Measurements from ENCODE around the gene CYBA.
A peak's percentile ranks its signal among the peaks of the same experiment; 100 is the strongest.

Gene CYBA

DNA sequence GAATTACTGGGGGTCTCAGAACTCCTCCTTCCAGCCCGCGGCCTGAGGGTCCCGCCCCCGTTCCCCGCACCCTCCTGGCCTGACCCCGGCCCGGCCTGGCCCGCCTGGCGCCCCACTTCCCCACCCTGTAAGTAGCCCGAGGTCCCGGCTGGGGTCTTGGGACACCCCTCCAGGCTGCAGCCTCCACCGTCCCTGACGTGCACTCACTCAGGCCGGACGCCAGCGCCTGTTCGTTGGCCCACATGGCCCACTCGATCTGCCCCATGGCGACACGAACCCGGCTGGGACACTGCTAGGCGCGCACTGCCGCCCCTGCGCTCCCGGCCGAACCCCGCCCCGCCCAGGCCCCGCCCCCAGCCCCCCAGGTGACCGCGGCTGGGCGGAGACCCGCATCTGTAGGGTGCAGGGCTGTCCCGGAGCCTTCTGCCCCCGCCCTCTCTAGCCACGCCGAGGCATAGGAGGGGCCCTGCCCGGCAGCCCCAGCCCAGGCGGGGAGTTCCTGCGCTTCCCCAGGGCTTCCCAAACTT, at the start of gene CYBA:
TSS of gene CYBA (minus strand) at position 305 of the 527 bp plus-strand sequence. CDS start at position 265, 40 bp downstream.
- peak within 1 kb of the TSS; percentile 92 for H3K4me3 Mint-ChIP-seq
- no peaks in the 10 kb centered on the region for H3K9me3 Mint-ChIP-seq
- H3K27me3 Mint-ChIP-seq, result no peaks in the 10 kb centered on the region
- peak within 1 kb of the TSS; percentile 93 for H3K27ac Mint-ChIP-seq
- peaks cover 28% of the 10 kb centered on the region for H3K4me1 Mint-ChIP-seq
- H3K36me3 Mint-ChIP-seq, result peaks cover 22% of the 10 kb centered on the region
- CTCF ChIA-PET, result no interaction called here
- DNase-seq, result peak; percentile 92

- H3K4me3 Mint-ChIP-seq, result peak overlapping the region; percentile 94
- H3K9me3 Mint-ChIP-seq, result no peaks in the 10 kb centered on the region
- peaks cover 65% of the 10 kb centered on the region for H3K36me3 Mint-ChIP-seq
- CTCF ChIA-PET, result interaction anchor here (0.8 to 2.6 kb wide), 3 partner anchors 15 to 129 kb away, joined by 3 to 7 read pairs (median 5); no protein-coding TSS in a partner anchor
- no peaks in the 10 kb centered on the region for H3K27me3 Mint-ChIP-seq
- H3K4me1 Mint-ChIP-seq, result peaks cover 58% of the 10 kb centered on the region
- H3K27ac Mint-ChIP-seq, result peak overlapping the region; percentile 99
- DNase-seq, result no peak
Measured at GRCh38 chr16:88700322-88700635, 49.4 kb upstream of the CYBA start.

- Mint-ChIP-seq H3K9me3 (no peaks in the 10 kb centered on the region), H3K4me1 (peaks cover 57% of the 10 kb centered on the region), H3K4me3 (no peak overlapping the region), H3K36me3 (peaks cover 61% of the 10 kb centered on the region), H3K27ac (no peak overlapping the region), H3K27me3 (no peaks in the 10 kb centered on the region)
- CTCF ChIA-PET, result no interaction called here
- DNase-seq, result no peak
Measured at GRCh38 chr16:88699180-88699579, 48.3 kb upstream of the CYBA start.

DNA sequence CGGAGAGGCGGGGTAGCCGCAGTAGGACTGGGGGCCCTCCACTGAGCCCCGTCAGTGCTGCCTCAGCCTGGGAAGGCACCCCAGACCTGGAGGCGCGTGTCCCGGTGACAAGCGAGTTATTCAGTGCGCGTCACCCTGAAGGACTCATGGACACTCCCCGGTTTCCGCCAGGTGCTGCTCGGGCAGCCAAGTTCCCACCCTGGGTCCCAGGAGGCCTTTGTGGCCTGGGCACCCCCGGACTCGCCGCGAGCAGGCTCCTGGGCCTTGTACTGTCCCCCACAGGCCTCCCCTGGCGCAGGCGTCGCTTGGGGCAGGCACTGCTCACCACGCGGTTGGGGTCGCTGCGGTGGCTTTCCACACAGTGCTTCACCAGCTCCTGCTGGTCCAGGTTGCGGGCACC, 47.8 kb upstream of the CYBA start:
- Mint-ChIP-seq H3K36me3 (peaks cover 56% of the 10 kb centered on the region), H3K4me3 (no peak overlapping the region), H3K9me3 (no peaks in the 10 kb centered on the region), H3K27ac (peak overlapping the region; percentile 71), H3K27me3 (no peaks in the 10 kb centered on the region), H3K4me1 (peaks cover 58% of the 10 kb centered on the region)
- CTCF ChIA-PET, result interaction anchor here (0.6 kb wide), 1 partner anchor 519 kb away, joined by 3 read pairs; the partner anchor contains the start of gene ZNF778
- DNase-seq, result no peak

- CTCF ChIA-PET, result interaction anchor here (0.6 kb wide), 1 partner anchor 520 kb away, joined by 3 read pairs; the partner anchor contains the start of gene ZNF778
- Mint-ChIP-seq H3K36me3 (peaks cover 50% of the 10 kb centered on the region), H3K9me3 (no peaks in the 10 kb centered on the region), H3K27ac (peak overlapping the region; percentile 71), H3K4me1 (peaks cover 60% of the 10 kb centered on the region), H3K27me3 (no peaks in the 10 kb centered on the region), H3K4me3 (no peak overlapping the region)
- DNase-seq, result peak; percentile 55
Measured at GRCh38 chr16:88697831-88698615, 47.2 kb upstream of the CYBA start.

DNA sequence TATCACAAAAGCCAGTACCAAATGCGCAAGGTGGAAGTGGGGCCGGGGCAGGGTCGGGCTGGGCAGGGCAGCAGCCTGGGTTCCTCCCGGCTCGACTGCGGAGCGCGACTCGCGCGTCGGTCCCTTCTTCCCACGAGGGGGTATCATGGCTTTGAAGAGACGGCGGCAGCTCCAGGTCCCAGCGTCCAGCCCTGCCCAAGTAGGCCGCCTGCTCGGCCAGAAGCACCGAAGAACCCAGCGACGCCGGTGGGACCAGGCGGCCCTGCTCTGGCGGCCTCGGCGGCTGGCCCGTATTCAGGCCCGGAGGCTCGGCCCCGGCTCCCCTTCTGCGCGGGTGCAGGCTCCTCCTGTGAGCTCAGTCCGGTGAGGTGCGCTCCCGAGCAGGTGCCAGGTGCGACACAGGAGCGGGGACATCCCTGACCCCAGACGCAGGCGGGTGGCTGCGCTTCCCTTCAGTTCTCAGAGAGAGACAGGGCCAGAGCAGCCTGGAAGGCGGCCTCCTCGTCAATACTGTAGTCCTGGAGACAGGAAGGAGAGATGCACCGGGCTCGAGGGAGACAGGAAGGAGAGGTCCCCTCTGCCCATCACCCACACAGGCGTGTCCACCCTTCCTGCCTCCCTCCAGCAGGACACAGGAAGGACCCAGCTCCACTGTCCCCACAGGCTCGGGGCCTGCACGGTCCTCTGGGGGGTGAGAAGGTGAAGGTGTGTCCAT, 46.4 kb upstream of the CYBA start:
- no peak for DNase-seq
- Mint-ChIP-seq H3K4me3 (no peak overlapping the region), H3K4me1 (peaks cover 64% of the 10 kb centered on the region), H3K9me3 (no peaks in the 10 kb centered on the region), H3K27ac (peak overlapping the region; percentile 76), H3K36me3 (peaks cover 43% of the 10 kb centered on the region), H3K27me3 (no peaks in the 10 kb centered on the region)
- CTCF ChIA-PET, result no interaction called here

DNA sequence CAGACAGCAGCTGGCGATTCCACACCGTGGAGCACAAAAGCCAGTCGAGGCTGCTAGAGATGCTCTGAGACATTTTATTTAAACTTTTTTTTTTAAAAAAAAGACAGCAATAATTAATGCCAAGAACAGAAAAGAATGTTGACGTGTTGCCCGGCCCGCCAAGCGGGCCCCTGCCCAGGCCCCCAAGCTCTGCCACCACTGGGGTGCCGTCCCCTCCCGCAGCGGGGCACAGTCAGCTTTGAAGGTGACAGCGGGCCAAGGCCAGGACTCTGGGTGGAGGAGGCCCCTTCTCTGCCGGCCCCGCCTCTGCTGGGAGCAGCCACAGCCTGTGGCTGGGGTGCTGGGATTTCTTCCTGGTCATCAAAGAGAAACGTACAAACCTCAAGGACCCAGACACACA, 45.6 kb upstream of the CYBA start:
- no peaks in the 10 kb centered on the region for H3K27me3 Mint-ChIP-seq
- peak overlapping the region; percentile 76 for H3K27ac Mint-ChIP-seq
- CTCF ChIA-PET, result no interaction called here
- H3K9me3 Mint-ChIP-seq, result no peaks in the 10 kb centered on the region
- H3K4me3 Mint-ChIP-seq, result no peak overlapping the region
- peaks cover 34% of the 10 kb centered on the region for H3K36me3 Mint-ChIP-seq
- no peak for DNase-seq
- H3K4me1 Mint-ChIP-seq, result peaks cover 73% of the 10 kb centered on the region

- no peak for DNase-seq
- CTCF ChIA-PET, result no interaction called here
- Mint-ChIP-seq H3K9me3 (no peaks in the 10 kb centered on the region), H3K27me3 (no peaks in the 10 kb centered on the region), H3K4me1 (peaks cover 75% of the 10 kb centered on the region), H3K27ac (no peak overlapping the region), H3K4me3 (no peak overlapping the region), H3K36me3 (peaks cover 30% of the 10 kb centered on the region)
Measured at GRCh38 chr16:88695753-88696152, 44.9 kb upstream of the CYBA start.

GRCh38 chr16:88695218-88695617, 44.4 kb upstream of the CYBA start:
- DNase-seq, result no peak
- H3K9me3 Mint-ChIP-seq, result no peaks in the 10 kb centered on the region
- CTCF ChIA-PET, result no interaction called here
- H3K27ac Mint-ChIP-seq, result no peak overlapping the region
- no peaks in the 10 kb centered on the region for H3K27me3 Mint-ChIP-seq
- peaks cover 75% of the 10 kb centered on the region for H3K4me1 Mint-ChIP-seq
- H3K4me3 Mint-ChIP-seq, result no peak overlapping the region
- peaks cover 26% of the 10 kb centered on the region for H3K36me3 Mint-ChIP-seq

- Mint-ChIP-seq H3K27ac (peak overlapping the region; percentile 85), H3K9me3 (no peaks in the 10 kb centered on the region), H3K27me3 (no peaks in the 10 kb centered on the region), H3K36me3 (peaks cover 18% of the 10 kb centered on the region), H3K4me3 (no peak overlapping the region), H3K4me1 (peaks cover 75% of the 10 kb centered on the region)
- DNase-seq, result no peak
- CTCF ChIA-PET, result no interaction called here
Measured at GRCh38 chr16:88694221-88695087, 43.6 kb upstream of the CYBA start.

DNA sequence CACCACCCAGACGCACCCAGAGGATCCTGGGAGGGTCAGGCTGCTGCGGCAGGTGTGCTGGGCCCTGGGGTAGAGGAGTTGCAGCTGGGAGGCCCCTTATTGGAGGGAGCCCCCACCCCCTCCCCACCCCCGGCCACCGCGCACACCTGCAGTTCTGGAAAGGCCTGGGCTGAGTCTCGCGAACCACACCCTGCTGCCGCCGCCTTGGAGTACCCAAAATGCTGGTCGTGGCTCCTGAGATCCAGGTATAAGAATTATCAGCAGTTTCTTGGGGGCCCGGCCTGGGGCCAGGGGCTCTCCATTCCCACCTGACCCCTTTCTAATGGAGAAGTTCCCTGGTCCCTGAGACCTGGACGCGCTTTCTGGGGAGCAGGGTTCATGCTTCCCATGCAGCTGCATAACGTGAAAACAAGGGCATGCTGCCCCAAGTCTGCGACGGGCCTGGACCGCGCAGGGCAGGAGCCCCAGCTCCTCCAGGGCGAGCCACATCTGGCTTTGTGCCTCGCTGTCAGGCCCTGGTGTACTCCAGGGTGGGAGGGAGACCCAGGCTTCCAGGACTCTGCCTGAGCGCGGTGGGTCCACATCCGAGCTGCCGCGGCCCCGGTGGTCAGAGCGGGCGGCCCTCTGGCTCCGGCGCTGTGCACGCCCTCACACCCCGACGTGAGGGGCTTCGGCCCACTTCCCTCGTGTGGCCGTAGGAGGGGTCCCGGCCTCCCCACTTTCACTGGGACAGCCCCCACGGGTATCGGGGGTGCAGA, 42.7 kb upstream of the CYBA start:
- peak overlapping the region; percentile 93 for H3K27ac Mint-ChIP-seq
- DNase-seq, result no peak
- no peak overlapping the region for H3K4me3 Mint-ChIP-seq
- peaks cover 18% of the 10 kb centered on the region for H3K36me3 Mint-ChIP-seq
- H3K4me1 Mint-ChIP-seq, result peaks cover 83% of the 10 kb centered on the region
- no peaks in the 10 kb centered on the region for H3K9me3 Mint-ChIP-seq
- H3K27me3 Mint-ChIP-seq, result peaks cover 2% of the 10 kb centered on the region
- CTCF ChIA-PET, result interaction anchor here (0.8 kb wide), 1 partner anchor 1231 kb away, joined by 3 read pairs; no protein-coding TSS in a partner anchor

- peaks cover 82% of the 10 kb centered on the region for H3K4me1 Mint-ChIP-seq
- peak overlapping the region; percentile 64 for H3K4me3 Mint-ChIP-seq
- CTCF ChIA-PET, result interaction anchor here (0.8 kb wide), 1 partner anchor 1232 kb away, joined by 3 read pairs; no protein-coding TSS in a partner anchor
- H3K9me3 Mint-ChIP-seq, result no peaks in the 10 kb centered on the region
- DNase-seq, result peak; percentile 56
- peaks cover 9% of the 10 kb centered on the region for H3K27me3 Mint-ChIP-seq
- H3K36me3 Mint-ChIP-seq, result peaks cover 12% of the 10 kb centered on the region
- H3K27ac Mint-ChIP-seq, result peak overlapping the region; percentile 93
Measured at GRCh38 chr16:88692861-88693260, 42.0 kb upstream of the CYBA start.

DNA sequence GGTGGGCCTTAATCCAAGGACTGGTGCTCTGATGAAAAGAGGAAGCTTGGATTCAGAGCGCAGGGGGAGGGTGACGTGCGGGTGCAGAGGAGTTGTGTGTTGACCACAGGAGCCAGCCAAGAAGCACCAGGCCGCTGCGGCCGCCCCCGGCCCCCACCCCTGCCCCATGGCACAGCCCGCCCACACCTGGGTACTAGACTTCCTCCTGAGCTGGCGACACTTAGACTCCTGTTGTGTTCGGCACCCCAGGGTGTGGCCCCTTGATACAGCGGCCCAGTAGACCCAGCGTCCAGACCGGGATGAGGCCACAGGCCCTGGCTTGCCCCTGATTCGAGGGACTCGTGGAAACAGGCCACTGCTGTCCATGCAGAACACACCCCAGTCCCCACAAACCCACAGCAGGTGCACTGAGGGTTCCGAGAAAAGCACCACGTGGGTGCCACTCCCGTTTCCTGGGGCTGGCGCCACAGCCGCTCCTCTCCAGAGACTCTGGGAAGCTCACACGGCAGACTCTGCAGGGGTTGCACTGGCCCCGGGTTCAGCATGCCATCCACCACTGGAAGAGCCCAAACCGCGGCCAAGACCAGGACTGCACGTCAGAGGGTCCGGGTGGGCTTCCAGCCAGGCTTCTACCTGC, 41.2 kb upstream of the CYBA start:
- H3K4me1 Mint-ChIP-seq, result peaks cover 82% of the 10 kb centered on the region
- peak; percentile 76 for DNase-seq
- peaks cover 9% of the 10 kb centered on the region for H3K27me3 Mint-ChIP-seq
- H3K27ac Mint-ChIP-seq, result peak overlapping the region; percentile 93
- peaks cover 7% of the 10 kb centered on the region for H3K36me3 Mint-ChIP-seq
- no peaks in the 10 kb centered on the region for H3K9me3 Mint-ChIP-seq
- CTCF ChIA-PET, result no interaction called here
- H3K4me3 Mint-ChIP-seq, result peak overlapping the region; percentile 64
